GM13976 (cell line): ENCODE results near the gene FKBP14.
"Not testable (repeated sequence)": the region's sequence is repeated elsewhere in the genome, so short reads cannot be mapped to it uniquely, and the experiment has no call there.

Source experiments
- DNase-seq: peaks from one replicate; pipeline ENCODE4 v3.0.0; 2012; ENCODE audit warnings: low spot score
- in situ Hi-C: fragments of 300-500 bp; cut with MboI; formaldehyde crosslinking; loops from one replicate; pipeline ENCODE4 v1.12.0; 2022; ENCODE audit warnings: low sequenced_read_pairs, mixed read lengths, inconsistent platforms; ENCODE audit not compliant: unreplicated experiment
- TF ChIP-seq, protein P1 (sequence below): IDR thresholded peaks from 2 replicates; pipeline ENCODE4 v1.5.1; 2012; ENCODE audit warnings: borderline replicate concordance, mild to moderate bottlenecking; ENCODE audit not compliant: insufficient read depth; ENCODE audit errors: extremely low read depth, missing control alignments, control extremely low read depth

The FKBP14 gene

DNA sequence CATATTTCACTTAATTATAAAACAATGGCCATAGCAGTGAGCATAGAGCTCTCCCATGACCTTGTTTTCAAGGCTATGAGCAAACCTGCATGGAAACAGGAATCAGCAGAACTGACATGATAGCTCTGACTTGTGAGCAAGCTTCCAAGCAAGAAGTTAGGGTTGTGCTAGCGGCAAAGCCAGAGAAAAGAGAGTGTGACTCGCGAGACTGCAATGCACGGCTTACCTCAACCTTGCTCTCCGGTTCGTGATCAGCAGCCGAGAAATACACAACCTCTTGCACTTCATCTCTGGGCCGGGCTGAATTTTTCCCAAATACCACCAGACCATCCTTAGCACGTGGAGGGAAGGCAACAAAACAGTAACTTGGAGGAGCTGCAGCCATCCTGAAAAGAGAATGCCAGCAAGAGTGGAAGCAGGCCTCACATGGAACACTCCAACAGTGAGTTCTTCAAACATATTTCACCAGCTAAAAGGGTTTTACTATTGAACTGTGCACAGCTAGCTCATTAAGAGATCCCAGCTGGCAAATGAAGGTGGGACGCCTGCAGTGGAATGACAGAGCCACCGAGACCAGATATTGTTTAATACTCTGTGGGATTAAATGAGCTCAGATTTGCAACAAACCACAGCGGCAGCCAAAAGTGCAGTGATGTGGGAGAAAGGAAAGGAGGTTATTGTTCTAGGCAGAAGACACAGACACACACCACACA lies 57.7 kb downstream of the FKBP14 start:
- TF ChIP-seq, protein P1, sequence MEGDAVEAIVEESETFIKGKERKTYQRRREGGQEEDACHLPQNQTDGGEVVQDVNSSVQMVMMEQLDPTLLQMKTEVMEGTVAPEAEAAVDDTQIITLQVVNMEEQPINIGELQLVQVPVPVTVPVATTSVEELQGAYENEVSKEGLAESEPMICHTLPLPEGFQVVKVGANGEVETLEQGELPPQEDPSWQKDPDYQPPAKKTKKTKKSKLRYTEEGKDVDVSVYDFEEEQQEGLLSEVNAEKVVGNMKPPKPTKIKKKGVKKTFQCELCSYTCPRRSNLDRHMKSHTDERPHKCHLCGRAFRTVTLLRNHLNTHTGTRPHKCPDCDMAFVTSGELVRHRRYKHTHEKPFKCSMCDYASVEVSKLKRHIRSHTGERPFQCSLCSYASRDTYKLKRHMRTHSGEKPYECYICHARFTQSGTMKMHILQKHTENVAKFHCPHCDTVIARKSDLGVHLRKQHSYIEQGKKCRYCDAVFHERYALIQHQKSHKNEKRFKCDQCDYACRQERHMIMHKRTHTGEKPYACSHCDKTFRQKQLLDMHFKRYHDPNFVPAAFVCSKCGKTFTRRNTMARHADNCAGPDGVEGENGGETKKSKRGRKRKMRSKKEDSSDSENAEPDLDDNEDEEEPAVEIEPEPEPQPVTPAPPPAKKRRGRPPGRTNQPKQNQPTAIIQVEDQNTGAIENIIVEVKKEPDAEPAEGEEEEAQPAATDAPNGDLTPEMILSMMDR: no peak
- in situ Hi-C loops: no loop called here
- DNase-seq: no peak

DNA sequence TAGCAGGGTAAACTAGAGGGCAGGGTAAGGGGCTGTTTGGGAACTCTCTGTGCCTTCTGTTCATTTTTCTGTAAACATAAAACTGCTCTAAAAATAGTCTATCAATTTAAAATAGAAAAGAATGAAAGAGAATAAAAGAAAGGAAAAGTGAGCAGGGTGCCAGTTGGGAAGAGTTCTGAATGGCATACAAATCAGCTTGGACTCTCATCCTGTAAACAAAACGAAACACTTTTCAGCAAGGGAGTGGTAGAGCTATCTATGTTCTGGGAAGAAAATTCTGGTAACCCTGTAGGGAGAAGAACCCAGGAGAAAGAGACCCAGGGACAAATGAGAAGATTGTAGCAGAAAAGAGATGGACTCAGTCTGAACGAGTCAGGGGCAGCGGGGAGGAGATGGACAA lies 61.5 kb downstream of the FKBP14 start:
- no peak for DNase-seq
- in situ Hi-C loops: no loop called here
- TF ChIP-seq, protein P1: no peak

DNA sequence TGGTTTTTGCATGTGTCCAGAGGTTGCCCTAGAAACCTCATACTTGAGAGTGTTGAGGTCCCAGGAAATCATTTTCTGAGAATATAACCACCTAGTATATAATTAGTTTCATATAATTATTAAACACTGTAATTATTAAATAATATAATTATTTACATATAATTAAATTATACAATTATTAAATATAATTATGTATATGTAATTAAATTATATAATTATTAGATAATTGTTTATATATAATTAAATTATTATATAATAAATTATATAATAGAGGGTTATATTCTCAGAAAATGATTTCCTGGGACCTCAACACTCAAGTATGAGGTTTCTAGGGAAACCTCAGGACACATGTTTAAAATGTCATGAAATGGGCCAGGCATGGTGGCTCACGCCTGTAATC lies 64.5 kb downstream of the FKBP14 start:
- TF ChIP-seq, protein P1: no peak
- in situ Hi-C loops: no loop called here
- DNase-seq: no peak

DNA sequence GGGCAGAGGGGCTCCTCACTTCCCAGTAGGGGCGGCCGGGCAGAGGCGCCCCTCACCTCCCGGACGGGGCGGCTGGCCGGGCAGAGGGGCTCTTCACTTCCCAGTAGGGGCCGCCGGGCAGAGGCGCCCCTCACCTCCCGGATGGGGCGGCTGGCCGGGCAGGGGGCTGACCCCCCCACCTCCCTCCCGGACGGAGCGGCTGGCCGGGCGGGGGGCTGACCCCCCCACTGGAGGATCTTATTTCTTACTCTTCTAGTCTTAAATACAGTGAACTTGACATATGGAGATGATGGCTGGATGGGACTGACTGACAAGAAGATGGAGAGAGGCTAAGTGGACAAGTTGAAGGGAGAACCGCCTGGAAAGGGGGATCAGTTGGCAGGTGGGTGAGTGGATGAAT lies 64.9 kb downstream of the FKBP14 start:
- in situ Hi-C loops, DNase-seq: not testable (repeated sequence)
